T-cell (primary cell): Measurements from ENCODE around the gene EVI5L. TPM values are rescaled to one million over a fixed set of nuclear protein-coding genes. Genes with fewer than 3 reads are reported as not detected.

Source experiments
- ATAC-seq, 4 experiments: fragments of 200-7000 bp in 3 of 4; fragments of 150-1000 bp in 1 of 4; cut with Tn5 transposase; replicated peaks in 1 of 4; 1 replicate in 3 of 4; 2 replicates in 1 of 4; pipeline ENCODE4 v1.10.0; 2021; ENCODE audit warnings: moderate library complexity in 3 of 4, mild to moderate bottlenecking in 2 of 4, moderate number of reproducible peaks in 1 of 4
- CTCF ChIA-PET, 2 donors: fragments of 300-600 bp; sonication (Branson Sonifier 250); formaldehyde crosslinking; loops; one replicate each; lab custom pipeline; 2022; ENCODE audit warnings: antibody characterized with exemption in 2 of 2; lab: Charles Lee
- POLR2A ChIA-PET, 2 donors: fragments of 300-600 bp; sonication (Branson Sonifier 250); formaldehyde crosslinking; loops; one replicate each; lab custom pipeline; 2022; ENCODE audit warnings: antibody characterized with exemption in 2 of 2; lab: Charles Lee
- DNase-seq, 35 experiments: peaks; one replicate each; pipeline versions ENCODE4 v3.0.0 to v3.0.0-alpha.2; 2013 to 2023
- H3K27ac ChIP-seq: one replicate; pipeline ENCODE4 v1.5.1; 2013; ENCODE audit warnings: low read length
- H3K27me3 ChIP-seq, 2 experiments: replicated peaks in 1 of 2; 1 replicate in 1 of 2; 2 replicates in 1 of 2; pipeline versions ENCODE4 v1.6.1 to v1.7.0; 2013; ENCODE audit warnings: low read length in 1 of 2, mixed read lengths in 1 of 2; ENCODE audit not compliant: control insufficient read depth in 2 of 2, insufficient read depth in 2 of 2; ENCODE audit errors: extremely low read depth in 1 of 2
- H3K36me3 ChIP-seq, 2 donors: 1 replicate in 1 of 2; 2 replicates in 1 of 2; pipeline versions ENCODE4 v1.6.1 to v1.7.0; 2013; ENCODE audit warnings: low read length in 1 of 2; ENCODE audit not compliant: control insufficient read depth in 2 of 2, insufficient read depth in 1 of 2; ENCODE audit errors: extremely low read depth in 1 of 2
- H3K4me1 ChIP-seq, 2 experiments: 1 replicate in 1 of 2; 2 replicates in 1 of 2; pipeline versions ENCODE4 v1.6.1 to v1.7.0; 2013; ENCODE audit warnings: low read length in 2 of 2, mixed read lengths in 1 of 2; ENCODE audit not compliant: insufficient read depth in 2 of 2, control insufficient read depth in 1 of 2; ENCODE audit errors: extremely low read depth in 1 of 2
- H3K4me3 ChIP-seq, 2 donors: 1 replicate in 1 of 2; 2 replicates in 1 of 2; pipeline versions ENCODE4 v1.5.1 to v1.7.0; 2013; ENCODE audit warnings: mild to moderate bottlenecking in 2 of 2, low read length in 1 of 2, moderate library complexity in 1 of 2; ENCODE audit not compliant: control insufficient read depth in 1 of 2; ENCODE audit errors: extremely low read depth in 1 of 2
- H3K9me3 ChIP-seq: 2 replicates; pipeline ENCODE4 v1.7.0; 2013
- H3K27ac Mint-ChIP-seq, 2 donors: one replicate each; pipeline ENCODE4 v1.8.0; 2020 to 2021; ENCODE audit warnings: mild to moderate bottlenecking in 2 of 2, mixed read lengths in 2 of 2
- H3K27me3 Mint-ChIP-seq, 2 donors: one replicate each; pipeline ENCODE4 v1.8.0; 2021 to 2022; ENCODE audit warnings: mixed read lengths in 2 of 2
- H3K36me3 Mint-ChIP-seq: one replicate; pipeline ENCODE4 v1.8.0; 2021; ENCODE audit warnings: mixed read lengths
- H3K4me1 Mint-ChIP-seq, 3 donors: one replicate each; pipeline ENCODE4 v1.8.0; 2020 to 2022; ENCODE audit warnings: mixed read lengths in 3 of 3, mild to moderate bottlenecking in 1 of 3
- H3K4me3 Mint-ChIP-seq, 3 donors: one replicate each; pipeline ENCODE4 v1.8.0; 2020 to 2022; ENCODE audit warnings: mild to moderate bottlenecking in 3 of 3, mixed read lengths in 3 of 3, moderate library complexity in 3 of 3
- H3K9me3 Mint-ChIP-seq, 3 donors: one replicate each; pipeline ENCODE4 v1.8.0; 2020 to 2022; ENCODE audit warnings: mixed read lengths in 3 of 3
- WGBS: methylation state at CpG from one replicate; pipeline ENCODE4 v1.1.5; 2013; ENCODE audit warnings: missing lambda C conversion rate; ENCODE audit not compliant: insufficient coverage; 5-methylcytosine and 5-hydroxymethylcytosine counted together
- total RNA-seq, 35 experiments: library from RNA in 6 of 35; stranded (reverse) in 6 of 35; fragments of 120-200 nt in 1 of 35; gene quantifications; one replicate each; pipeline versions ENCODE4 v1.2.1 to v1.2.4 and lab custom pipeline; 2013 to 2026

EVI5L gene
- total RNA-seq, 5 donors from 2014 or later (not counting 1 experiment from before 2014, with no cell fraction given), result 9.6 to 15.1 (median 13.7) TPM

DNA sequence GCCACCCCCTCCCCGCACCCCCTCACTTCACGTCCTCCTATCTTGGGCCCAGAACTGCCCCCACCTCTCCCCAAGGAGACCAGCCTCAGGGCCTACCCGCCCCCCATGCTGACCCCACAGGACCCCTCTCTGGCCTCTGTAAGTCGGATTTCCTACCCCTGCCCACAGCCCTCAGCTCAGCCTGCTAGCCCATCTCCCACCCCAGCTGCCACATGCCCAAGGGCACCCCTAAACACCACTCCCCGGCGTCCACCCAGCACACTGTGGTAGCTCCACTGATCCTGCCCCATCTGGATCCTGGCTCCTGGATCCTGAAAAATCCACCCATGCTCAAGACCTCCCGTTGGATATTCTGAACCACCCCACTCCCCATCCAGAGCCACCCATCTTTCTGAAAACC lies 805 bp downstream of the EVI5L start:
- Histone ChIP-seq H3K27ac (no peak overlapping the region), H3K4me3 (peak overlapping the region in 1 of 2 donors; percentile 45), H3K9me3 (no peaks in the 10 kb centered on the region), H3K4me1 (peaks cover 8 to 29% of the 10 kb centered on the region in 2 experiments), H3K27me3 (no peaks in the 10 kb centered on the region), H3K36me3 (no peaks in the 10 kb centered on the region)
- DNase-seq, result no peak
- H3K4me3 Mint-ChIP-seq, result peak overlapping the region; percentile 73 to 81 (median 80)
- H3K27me3 Mint-ChIP-seq, result no peaks in the 10 kb centered on the region
- 59% methylated on average over 6 of the region's 7 CpGs for WGBS
- H3K36me3 Mint-ChIP-seq, result no peaks in the 10 kb centered on the region
- CTCF ChIA-PET, result interaction anchor here (0.5 to 0.6 kb wide), 2 partner anchors 450 to 711 kb away, joined by 3 to 4 read pairs; no protein-coding TSS in a partner anchor
- no peak for ATAC-seq
- POLR2A ChIA-PET, result no interaction called here
- peaks cover 17 to 21% (median 19%) of the 10 kb centered on the region in 3 donors for H3K4me1 Mint-ChIP-seq
- H3K27ac Mint-ChIP-seq, result no peak overlapping the region
- no peaks in the 10 kb centered on the region for H3K9me3 Mint-ChIP-seq

GRCh38 chr19:7831452-7831851 lies 1.4 kb downstream of the EVI5L start:
- H3K27ac ChIP-seq, result no peak overlapping the region
- POLR2A ChIA-PET, result interaction anchor here in 1 of 2 donors (0.6 kb wide), 2 partner anchors 729 to 1468 kb away, joined by 4 to 5 read pairs; no protein-coding TSS in a partner anchor

DNA sequence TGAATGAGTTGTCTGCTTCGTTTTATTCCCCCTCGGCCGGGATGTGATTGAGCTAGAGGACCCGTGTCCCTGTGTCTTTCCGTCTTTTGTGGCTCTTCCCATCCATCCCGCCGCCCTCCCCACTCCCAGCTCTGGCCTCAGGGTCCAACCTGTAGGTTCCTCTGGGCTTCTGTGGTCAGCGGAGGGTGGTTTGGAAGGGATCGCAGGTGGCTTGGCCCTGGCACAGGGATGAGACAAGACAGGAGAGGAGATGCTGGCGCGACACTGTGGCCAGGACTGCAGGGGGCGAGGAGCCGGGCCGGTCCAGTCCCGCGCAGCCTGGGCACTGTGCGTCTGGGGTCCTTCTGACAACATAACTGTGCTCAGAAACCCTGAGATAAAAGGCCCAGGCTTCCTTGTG lies 2.0 kb downstream of the EVI5L start:
- Histone ChIP-seq H3K27ac (no peak overlapping the region), H3K4me1 (peaks cover 8 to 29% of the 10 kb centered on the region in 2 experiments), H3K9me3 (no peaks in the 10 kb centered on the region), H3K36me3 (no peaks in the 10 kb centered on the region), H3K27me3 (no peaks in the 10 kb centered on the region), H3K4me3 (no peak overlapping the region)
- POLR2A ChIA-PET, result no interaction called here
- H3K36me3 Mint-ChIP-seq, result no peaks in the 10 kb centered on the region
- H3K27me3 Mint-ChIP-seq, result no peaks in the 10 kb centered on the region
- no peaks in the 10 kb centered on the region for H3K9me3 Mint-ChIP-seq
- peak overlapping the region; percentile 73 to 81 (median 80) for H3K4me3 Mint-ChIP-seq
- WGBS, result 98% methylated on average over 11 of the region's 17 CpGs
- ATAC-seq (no peak), DNase-seq (no peak)
- peaks cover 17 to 21% (median 19%) of the 10 kb centered on the region in 3 donors for H3K4me1 Mint-ChIP-seq
- no peak overlapping the region for H3K27ac Mint-ChIP-seq
- CTCF ChIA-PET, result no interaction called here

More at GRCh38 chr19:7831452-7831851, 1.4 kb downstream of the EVI5L start:
- H3K4me3 ChIP-seq, result no peak overlapping the region
- WGBS, result 96% methylated on average over 8 of the region's 10 CpGs
- H3K27ac Mint-ChIP-seq, result no peak overlapping the region
- CTCF ChIA-PET, result interaction anchor here (0.5 to 0.6 kb wide), 3 partner anchors 31 to 451 kb away, joined by 3 read pairs; no protein-coding TSS in a partner anchor
- ATAC-seq (no peak), DNase-seq (no peak)
- no peaks in the 10 kb centered on the region for H3K36me3 Mint-ChIP-seq
- no peaks in the 10 kb centered on the region for H3K27me3 ChIP-seq
- no peaks in the 10 kb centered on the region for H3K36me3 ChIP-seq
- H3K4me1 Mint-ChIP-seq, result peaks cover 17 to 21% (median 19%) of the 10 kb centered on the region in 3 donors
- no peaks in the 10 kb centered on the region for H3K9me3 Mint-ChIP-seq
- H3K9me3 ChIP-seq, result no peaks in the 10 kb centered on the region
- peak overlapping the region; percentile 73 to 81 (median 80) for H3K4me3 Mint-ChIP-seq
- peaks cover 8 to 29% of the 10 kb centered on the region in 2 experiments for H3K4me1 ChIP-seq
- no peaks in the 10 kb centered on the region for H3K27me3 Mint-ChIP-seq

DNA sequence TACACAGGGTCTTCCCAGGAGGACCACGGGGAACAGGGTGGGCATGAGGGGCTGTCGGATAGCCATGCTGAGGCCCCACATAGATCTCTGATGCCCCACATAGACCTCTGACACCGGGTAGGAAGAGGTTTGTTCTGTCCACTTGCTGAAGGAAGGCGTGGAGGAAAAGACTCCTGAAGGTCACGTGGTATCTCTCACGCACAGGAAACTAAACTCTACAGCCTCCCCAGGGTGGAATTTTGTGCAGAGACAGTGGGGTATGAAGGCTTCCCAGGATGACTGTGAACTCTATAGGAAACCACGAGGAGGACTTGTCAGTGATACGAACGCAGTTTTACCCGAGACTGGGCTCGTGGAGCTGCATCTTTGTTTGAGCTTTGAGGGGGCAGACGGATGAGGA lies 2.8 kb downstream of the EVI5L start:
- Mint-ChIP-seq H3K4me3 (peak overlapping the region in 1 of 3 donors; percentile 9), H3K9me3 (no peaks in the 10 kb centered on the region), H3K36me3 (no peaks in the 10 kb centered on the region), H3K4me1 (peaks cover 17 to 21% (median 19%) of the 10 kb centered on the region in 3 donors), H3K27me3 (no peaks in the 10 kb centered on the region), H3K27ac (no peak overlapping the region)
- 91% methylated on average over 8 of the region's 12 CpGs for WGBS
- Histone ChIP-seq H3K4me1 (peaks cover 8 to 29% of the 10 kb centered on the region in 2 experiments), H3K4me3 (no peak overlapping the region), H3K36me3 (no peaks in the 10 kb centered on the region), H3K9me3 (no peaks in the 10 kb centered on the region), H3K27me3 (no peaks in the 10 kb centered on the region), H3K27ac (no peak overlapping the region)
- no peak for ATAC-seq
- CTCF ChIA-PET, result no interaction called here
- POLR2A ChIA-PET, result no interaction called here
- no peak for DNase-seq

GRCh38 chr19:7833225-7834099 lies 3.4 kb downstream of the EVI5L start:
- no peak overlapping the region for H3K27ac Mint-ChIP-seq
- H3K9me3 Mint-ChIP-seq, result no peaks in the 10 kb centered on the region
- Histone ChIP-seq H3K27ac (no peak overlapping the region), H3K36me3 (no peaks in the 10 kb centered on the region), H3K4me1 (peaks cover 8 to 29% of the 10 kb centered on the region in 2 experiments), H3K4me3 (no peak overlapping the region), H3K27me3 (no peaks in the 10 kb centered on the region), H3K9me3 (no peaks in the 10 kb centered on the region)
- no peaks in the 10 kb centered on the region for H3K27me3 Mint-ChIP-seq
- peaks cover 17 to 21% (median 19%) of the 10 kb centered on the region in 3 donors for H3K4me1 Mint-ChIP-seq
- CTCF ChIA-PET, result interaction anchor here in 1 of 2 donors (0.6 kb wide), 1 partner anchor 170 kb away, joined by 4 read pairs; no protein-coding TSS in a partner anchor
- POLR2A ChIA-PET, result interaction anchor here in 1 of 2 donors (0.7 kb wide), 1 partner anchor 63 kb away, joined by 3 read pairs; no protein-coding TSS in a partner anchor
- H3K36me3 Mint-ChIP-seq, result no peaks in the 10 kb centered on the region
- DNase-seq (no peak), ATAC-seq (no peak)
- 86% methylated on average over 15 of the region's 23 CpGs for WGBS
- no peak overlapping the region for H3K4me3 Mint-ChIP-seq

GRCh38 chr19:7839476-7839875 lies 9.5 kb downstream of the EVI5L start:
- POLR2A ChIA-PET, result no interaction called here
- CTCF ChIA-PET, result no interaction called here

More at GRCh38 chr19:7839476-7839875, 9.5 kb downstream of the EVI5L start:
- Histone ChIP-seq H3K27me3 (no peaks in the 10 kb centered on the region), H3K36me3 (no peaks in the 10 kb centered on the region), H3K9me3 (no peaks in the 10 kb centered on the region), H3K27ac (no peak overlapping the region), H3K4me1 (no peaks in the 10 kb centered on the region), H3K4me3 (no peak overlapping the region)
- Mint-ChIP-seq H3K4me1 (no peaks in the 10 kb centered on the region), H3K27me3 (no peaks in the 10 kb centered on the region), H3K36me3 (no peaks in the 10 kb centered on the region), H3K4me3 (no peak overlapping the region), H3K27ac (no peak overlapping the region), H3K9me3 (no peaks in the 10 kb centered on the region)
- DNase-seq, result no peak
- 93% methylated on average over 4 of the region's 6 CpGs for WGBS
- no peak for ATAC-seq
